A673 (cell line): ENCODE measurements around the gene SRMS. TPM values are rescaled to one million over a fixed set of nuclear protein-coding genes. Genes with fewer than 3 reads are reported as not detected.

Source experiments
- BruUV-seq: library from RNA; stranded (reverse); fragments of 400-500 nt; replicated peaks from 2 replicates; lab custom pipeline; 2021; lab: Mats Ljungman, UMichigan
- CTCF ChIA-PET: fragments of 300-600 bp; sonication (Branson Sonifier 250); formaldehyde crosslinking; loops from one replicate; lab custom pipeline; 2022; ENCODE audit warnings: antibody characterized with exemption; lab: Charles Lee
- POLR2A ChIA-PET: fragments of 300-600 bp; sonication (Branson Sonifier 250); formaldehyde crosslinking; loops from one replicate; lab custom pipeline; 2022; ENCODE audit warnings: antibody characterized with exemption; ENCODE audit not compliant: low non-redundant PET; lab: Charles Lee
- DNase-seq: peaks from one replicate; pipeline ENCODE4 v3.0.0-alpha.2; 2015; ENCODE audit warnings: low spot score
- H3K27ac ChIP-seq: fragments of 200-600 bp; sonication (generic); 2 replicates; pipeline ENCODE4 v1.5.1; 2016; ENCODE audit warnings: mixed run types, low read depth, mild to moderate bottlenecking, mixed read lengths, antibody characterized with exemption, low read length; ENCODE audit not compliant: poor library complexity, severe bottlenecking
- H3K27me3 ChIP-seq: fragments of 200-600 bp; sonication (generic); replicated peaks from 2 replicates; pipeline ENCODE4 v1.6.1; 2017; ENCODE audit warnings: mixed run types, low read depth, mild to moderate bottlenecking, mixed read lengths, antibody characterized with exemption, low read length; ENCODE audit not compliant: insufficient read depth, poor library complexity
- H3K36me3 ChIP-seq: fragments of 200-600 bp; sonication (generic); 2 replicates; pipeline ENCODE4 v1.6.1; 2016; ENCODE audit warnings: mixed run types, mild to moderate bottlenecking, mixed read lengths, antibody characterized with exemption, low read length; ENCODE audit not compliant: insufficient read depth, poor library complexity, severe bottlenecking
- H3K4me1 ChIP-seq: fragments of 200-600 bp; sonication (generic); 2 replicates; pipeline ENCODE4 v1.6.1; 2017; ENCODE audit warnings: mixed run types, mild to moderate bottlenecking, mixed read lengths, antibody characterized with exemption, low read length; ENCODE audit not compliant: insufficient read depth, poor library complexity, severe bottlenecking
- H3K4me3 ChIP-seq: fragments of 200-600 bp; sonication (generic); 2 replicates; pipeline ENCODE4 v1.5.1; 2016; ENCODE audit warnings: low read depth, mixed run types, mild to moderate bottlenecking, mixed read lengths, low read length; ENCODE audit not compliant: poor library complexity, severe bottlenecking
- H3K9me3 ChIP-seq: fragments of 200-600 bp; sonication (generic); 2 replicates; pipeline ENCODE4 v1.6.1; 2016; ENCODE audit warnings: mixed run types, low read depth, mild to moderate bottlenecking, mixed read lengths, antibody characterized with exemption, low read length; ENCODE audit not compliant: poor library complexity, severe bottlenecking
- CTCF ChIP-seq: fragments of 300-800, 200-600 bp; sonication (generic); conservative IDR thresholded peaks from 2 replicates; pipeline ENCODE4 v1.5.1; 2017; ENCODE audit warnings: low read depth, mild to moderate bottlenecking, antibody characterized with exemption, low read length, moderate library complexity, mixed read lengths
- EZH2 ChIP-seq: fragments of 200-600 bp; sonication (generic); IDR thresholded peaks from 2 replicates; pipeline ENCODE4 v1.6.1; 2017; ENCODE audit warnings: borderline replicate concordance, low read depth, mild to moderate bottlenecking, mixed read lengths, antibody characterized with exemption, low read length; ENCODE audit not compliant: poor library complexity, severe bottlenecking
- intact Hi-C: fragments of 100-400 bp; cut with micrococcal nuclease; formaldehyde crosslinking; loops from one replicate; pipeline ENCODE4 v1.10.0; 2022; ENCODE audit not compliant: unreplicated experiment
- total RNA-seq: library from RNA; stranded (reverse); gene quantifications from 2 replicates; pipeline ENCODE4 v1.2.3, GENCODE V29; 2021

SRMS gene
- total RNA-seq, 1 experiment from 2014 or later, result not detected

GRCh38 chr20:63580796-63581461, 33.4 kb upstream of the SRMS start:
- no TSS peak for BruUV-seq
- Histone ChIP-seq H3K9me3 (no peaks in the 10 kb centered on the region), H3K4me3 (no peak overlapping the region), H3K27ac (no peak overlapping the region), H3K27me3 (no peaks in the 10 kb centered on the region), H3K4me1 (peaks cover 7% of the 10 kb centered on the region), H3K36me3 (no peaks in the 10 kb centered on the region)
- CTCF ChIA-PET, result no interaction called here
- TF ChIP-seq CTCF (peak; percentile 51), EZH2 (no peak)
- DNase-seq, result peak; percentile 40
- POLR2A ChIA-PET, result no interaction called here
- intact Hi-C loops, result no loop called here

- DNase-seq, result no peak
- TF ChIP-seq CTCF (no peak), EZH2 (no peak)
- intact Hi-C loops, result no loop called here
- H3K36me3 ChIP-seq, result no peaks in the 10 kb centered on the region
- H3K9me3 ChIP-seq, result no peaks in the 10 kb centered on the region
- no peaks in the 10 kb centered on the region for H3K27me3 ChIP-seq
- POLR2A ChIA-PET, result no interaction called here
- no TSS peak for BruUV-seq
- CTCF ChIA-PET, result no interaction called here
- H3K4me3 ChIP-seq, result no peak overlapping the region
- peaks cover 12% of the 10 kb centered on the region for H3K4me1 ChIP-seq
- no peak overlapping the region for H3K27ac ChIP-seq
Measured at GRCh38 chr20:63579017-63579694, 31.6 kb upstream of the SRMS start.

GRCh38 chr20:63578224-63579016, 30.9 kb upstream of the SRMS start:
- Histone ChIP-seq H3K27me3 (no peaks in the 10 kb centered on the region), H3K36me3 (no peaks in the 10 kb centered on the region), H3K4me1 (peaks cover 13% of the 10 kb centered on the region), H3K4me3 (no peak overlapping the region), H3K9me3 (no peaks in the 10 kb centered on the region), H3K27ac (no peak overlapping the region)
- CTCF ChIA-PET, result no interaction called here
- TF ChIP-seq CTCF, result no peak
- intact Hi-C loops, result no loop called here
- POLR2A ChIA-PET, result no interaction called here
- no TSS peak for BruUV-seq
- no peak for DNase-seq
